ENCODE data around the gene TMEM170A. TPM values are rescaled to one million over a fixed set of nuclear protein-coding genes. Genes with fewer than 3 reads are reported as not detected.
A peak's percentile ranks its signal among the peaks of the same experiment; 100 is the strongest.

Gene TMEM170A
- total RNA-seq, 1 experiment from 2014 or later = 45.6 TPM

- TF ChIP-seq SMAD3 (CRISPR knock-in tag; IDR thresholded peaks at IDR 0.05; ENCODE audit: borderline replicate concordance) (no peak), TEAD1 (CRISPR knock-in tag; IDR thresholded peaks at IDR 0.05) (peak; percentile 76), ZNF121 (CRISPR knock-in tag; IDR thresholded peaks at IDR 0.05) (0 out of 2 replicates have a peak, but pooled peaks have one; percentile 2), PREB (CRISPR knock-in tag; IDR thresholded peaks at IDR 0.05; ENCODE audit: borderline replicate concordance) (peak; percentile 90; the same call in 1 of the 2 replicates), CREM (CRISPR knock-in tag; IDR thresholded peaks at IDR 0.05) (peak; percentile 24; the same call in 1 of the 2 replicates), FOXP4 (CRISPR knock-in tag; IDR thresholded peaks at IDR 0.05) (peak; percentile 84; the same call in 1 of the 2 replicates), RELA (CRISPR knock-in tag; IDR thresholded peaks at IDR 0.05; ENCODE audit: borderline replicate concordance) (peak; percentile 96), SMAD4 (CRISPR knock-in tag; IDR thresholded peaks at IDR 0.05) (no peak), NR2C2 (CRISPR knock-in tag; IDR thresholded peaks at IDR 0.05) (peak; percentile 75; the same call in 1 of the 2 replicates), GABPB1 (CRISPR knock-in tag; IDR thresholded peaks at IDR 0.05) (peak; percentile 38; the same call in 1 of the 2 replicates), KAT7 (CRISPR knock-in tag; IDR thresholded peaks at IDR 0.05; ENCODE audit: borderline replicate concordance) (no peak; the same call in 1 of the 2 replicates), ZNF532 (CRISPR knock-in tag; IDR thresholded peaks at IDR 0.05; ENCODE audit: borderline replicate concordance) (no peak), USF1 (CRISPR knock-in tag; IDR thresholded peaks at IDR 0.05) (peak; percentile 92), MXD4 (CRISPR knock-in tag; IDR thresholded peaks at IDR 0.05; ENCODE audit: borderline replicate concordance) (no peak), GRHL2 (CRISPR knock-in tag; IDR thresholded peaks at IDR 0.05; ENCODE audit: insufficient replicate concordance, severe bottlenecking) (no peak), ESRRA (CRISPR knock-in tag; IDR thresholded peaks at IDR 0.05; ENCODE audit: borderline replicate concordance) (peak; percentile 93), CREB1 (CRISPR knock-in tag; IDR thresholded peaks at IDR 0.05) (0 out of 2 replicates have a peak, but pooled peaks have one; percentile 39), ZNF232 (CRISPR knock-in tag; IDR thresholded peaks at IDR 0.05) (peak; percentile 86), NR1H2 (CRISPR knock-in tag; IDR thresholded peaks at IDR 0.05) (0 out of 2 replicates have a peak, but pooled peaks have one; percentile 49), ZNF219 (CRISPR knock-in tag; IDR thresholded peaks at IDR 0.05; ENCODE audit: borderline replicate concordance) (peak; percentile 84; the same call in 1 of the 2 replicates), ZSCAN18 (CRISPR knock-in tag; IDR thresholded peaks at IDR 0.05) (no peak), HMGA2 (CRISPR knock-in tag; IDR thresholded peaks at IDR 0.05) (no peak), AFF4 (CRISPR knock-in tag; IDR thresholded peaks at IDR 0.05; ENCODE audit: borderline replicate concordance) (peak; percentile 70; the same call in 1 of the 2 replicates), ZBTB21 (CRISPR knock-in tag; IDR thresholded peaks at IDR 0.05; ENCODE audit: borderline replicate concordance) (peak; percentile 55)
Observed at GRCh38 chr16:75432828-75433731, 31.4 kb downstream of the TMEM170A start, which contains the start of gene CFDP1 (continued).

Measured in WTC11 (cell line).